K562 (cell line): ENCODE measurements around the gene TANK. TPM values are rescaled to one million over a fixed set of nuclear protein-coding genes. Genes with fewer than 3 reads are reported as not detected.

ENCODE experiments used
- ATAC-seq: fragments of 200-7000 bp; cut with Tn5 transposase; 3 replicates; pipeline ENCODE4 v1.9.1; 2020; ENCODE audit warnings: moderate library complexity
- BruUV-seq: library from RNA; stranded (reverse); fragments of 400-500 nt; replicated peaks from 2 replicates; lab custom pipeline; 2021; lab: Mats Ljungman, UMichigan
- CTCF ChIA-PET: fragments of 300-600 bp; formaldehyde crosslinking; extraction: SDS; loops from one replicate; lab custom pipeline; 2021; ENCODE audit warnings: low intra/inter-chr PET ratio; lab: Yijun Ruan, JAX
- POLR2A ChIA-PET: fragments of 300-600, 350-650 bp; sonication (Branson Sonifier 250); formaldehyde crosslinking; extraction: SDS; loops from one replicate; lab custom pipeline; 2021; ENCODE audit warnings: antibody characterized with exemption, inconsistent platforms; lab: Yijun Ruan, JAX
- DNase-seq, 4 experiments: peaks; one replicate each; pipeline versions ENCODE4 v3.0.0 to v3.0.0-alpha.2; 2011 to 2018; ENCODE audit warnings: low spot score in 3 of 4, mixed read lengths in 3 of 4; ENCODE audit errors: extremely low read depth in 1 of 4
- FAIRE-seq: peaks from 2 replicates; lab custom pipeline; 2011; peaks lifted over from hg19 to GRCh38; lab: Jason Lieb, UNC
- H2AFZ ChIP-seq: 2 replicates; pipeline ENCODE4 v1.6.0; 2011; ENCODE audit warnings: low read depth, low read length, control low read depth, inconsistent platforms
- H3K27ac ChIP-seq: fragments of 200-600 bp; 3 replicates; pipeline ENCODE4 v1.8.0; 2011; ENCODE audit warnings: low read depth, mild to moderate bottlenecking, control low read depth, inconsistent platforms, low read length, moderate library complexity, mixed read lengths; ENCODE audit errors: extremely low read depth
- H3K27me3 ChIP-seq, 2 experiments: fragments of 300-600 bp in 1 of 2; 2 replicates in 1 of 2; 3 replicates in 1 of 2; pipeline versions ENCODE4 v1.6.0 to v1.8.0; 2011; ENCODE audit warnings: inconsistent platforms in 2 of 2, low read length in 2 of 2, mild to moderate bottlenecking in 1 of 2, mixed read lengths in 1 of 2, moderate library complexity in 1 of 2; ENCODE audit not compliant: control insufficient read depth in 2 of 2, insufficient read depth in 2 of 2
- H3K36me3 ChIP-seq: fragments of 300-600 bp; 3 replicates; pipeline ENCODE4 v1.8.0; 2011; ENCODE audit warnings: mild to moderate bottlenecking, low read length, inconsistent platforms; ENCODE audit not compliant: control insufficient read depth, insufficient read depth
- H3K4me1 ChIP-seq, 2 experiments: fragments of 200-600 bp in 1 of 2; replicated peaks in 1 of 2; 2 replicates in 1 of 2; 3 replicates in 1 of 2; pipeline versions ENCODE4 v1.5.1 to v1.8.0; 2011; ENCODE audit warnings: inconsistent platforms in 2 of 2, low read length in 2 of 2, mild to moderate bottlenecking in 1 of 2, mixed read lengths in 1 of 2, moderate library complexity in 1 of 2; ENCODE audit not compliant: control insufficient read depth in 2 of 2, insufficient read depth in 2 of 2
- H3K4me2 ChIP-seq: 2 replicates; pipeline ENCODE4 v1.6.1; 2011; ENCODE audit warnings: low read length, control low read depth, inconsistent platforms, mixed read lengths; ENCODE audit not compliant: insufficient read depth
- H3K4me3 ChIP-seq: fragments of 200-600 bp; sonication (generic), shearing (Covaris generic); 2 replicates; pipeline ENCODE4 v1.5.1; 2016; ENCODE audit warnings: control low read depth, inconsistent platforms
- H3K79me2 ChIP-seq: fragments of 200-600 bp; 3 replicates; pipeline ENCODE4 v1.8.0; 2011; ENCODE audit warnings: low read length, inconsistent platforms; ENCODE audit not compliant: control insufficient read depth, insufficient read depth
- H3K9ac ChIP-seq, 2 experiments: 2 replicates each; pipeline versions ENCODE4 v1.6.0 to v1.6.1; 2011; ENCODE audit warnings: low read depth in 2 of 2, low read length in 2 of 2, control low read depth in 1 of 2, inconsistent platforms in 1 of 2, mild to moderate bottlenecking in 1 of 2, mixed read lengths in 1 of 2; ENCODE audit not compliant: insufficient read depth in 1 of 2
- H3K9me1 ChIP-seq: one replicate; pipeline ENCODE4 v1.6.0; 2011; ENCODE audit warnings: inconsistent platforms, mild to moderate bottlenecking, low read length, moderate library complexity; ENCODE audit not compliant: control insufficient read depth, insufficient read depth
- H3K9me3 ChIP-seq: replicated peaks from 2 replicates; pipeline ENCODE4 v1.5.1; 2011; ENCODE audit warnings: low read depth, low read length, inconsistent platforms; ENCODE audit not compliant: control insufficient read depth, insufficient read depth
- H4K20me1 ChIP-seq: replicated peaks from 2 replicates; pipeline ENCODE4 v1.6.1; 2011; ENCODE audit warnings: low read length, inconsistent platforms, mixed read lengths; ENCODE audit not compliant: control insufficient read depth, insufficient read depth
- BACH1 ChIP-seq: fragments of 200-800 bp; sonication (Bioruptor generic); IDR thresholded peaks from 2 replicates; pipeline ENCODE4 v1.6.1; 2016; ENCODE audit warnings: missing genetic modification characterization, missing compliant biosample characterization
- BRD9 ChIP-seq: fragments of 450-650 bp; IDR thresholded peaks from 2 replicates; pipeline ENCODE4 v1.6.1; 2018; ENCODE audit warnings: low read depth; ENCODE audit not compliant: partially characterized antibody
- CAMTA2 ChIP-seq: fragments of 250-450 bp; sonication (Bioruptor Pico); conservative IDR thresholded peaks from 2 replicates; pipeline ENCODE4 v1.5.1; 2022
- ESRRA ChIP-seq: fragments of 450-650 bp; IDR thresholded peaks from 2 replicates; pipeline ENCODE4 v1.6.1; 2014; ENCODE audit warnings: low read depth, mild to moderate bottlenecking, moderate library complexity, borderline replicate concordance
- FOXA3 ChIP-seq, 2 experiments: fragments of 450-650 bp in 1 of 2; sonication (generic) in 1 of 2; formaldehyde crosslinking; IDR thresholded peaks in 1 of 2; conservative IDR thresholded peaks in 1 of 2; 2 replicates each; pipeline versions ENCODE4 v1.4.0 to v1.8.0; 2020 to 2022; ENCODE audit warnings: mild to moderate bottlenecking in 2 of 2, missing genetic modification reagents in 1 of 2
- HNRNPL ChIP-seq: fragments of 200-400 bp; formaldehyde crosslinking; IDR thresholded peaks from 2 replicates; pipeline ENCODE4 v1.6.1; 2017; ENCODE audit warnings: low read depth, mild to moderate bottlenecking, low read length
- L3MBTL2 ChIP-seq: fragments of 450-650 bp; IDR thresholded peaks from 2 replicates; pipeline ENCODE4 v1.6.1; 2016; ENCODE audit warnings: mild to moderate bottlenecking, moderate library complexity
- MBD2 ChIP-seq: sonication (generic); IDR thresholded peaks from 2 replicates; pipeline ENCODE4 v1.6.1; 2016; ENCODE audit warnings: low read depth, borderline replicate concordance
- MEF2D ChIP-seq: conservative IDR thresholded peaks from 2 replicates; pipeline ENCODE4 v1.6.1; 2016; ENCODE audit warnings: low read depth, missing genetic modification characterization, missing compliant biosample characterization
- MYNN ChIP-seq, 2 experiments: sonication (generic); formaldehyde crosslinking in 1 of 2; IDR thresholded peaks; 2 replicates each; pipeline versions ENCODE4 v1.5.0 to v1.6.1; 2016 to 2020; ENCODE audit warnings: antibody characterized with exemption in 1 of 2, missing genetic modification reagents in 1 of 2
- NCOA2 ChIP-seq, 2 experiments: fragments of 450-650 bp; IDR thresholded peaks; 2 replicates each; pipeline ENCODE4 v1.6.1; 2018; ENCODE audit warnings: mild to moderate bottlenecking in 2 of 2, moderate library complexity in 1 of 2; ENCODE audit not compliant: partially characterized antibody in 2 of 2
- NFATC3 ChIP-seq: fragments of 450-650 bp; IDR thresholded peaks from 2 replicates; pipeline ENCODE4 v1.6.1; 2017; ENCODE audit warnings: mild to moderate bottlenecking
- PHB ChIP-seq: fragments of 250-450 bp; sonication (Bioruptor Pico); IDR thresholded peaks from 2 replicates; pipeline ENCODE4 v1.5.0; 2021
- POLR2A ChIP-seq: fragments of 450-650 bp; conservative IDR thresholded peaks from 2 replicates; pipeline ENCODE4 v1.6.1; 2016
- SIRT6 ChIP-seq: IDR thresholded peaks from one replicate; pipeline ENCODE4 v1.6.1; 2012; ENCODE audit warnings: low read depth, mild to moderate bottlenecking, control low read depth, inconsistent platforms, low read length, moderate library complexity
- TCF7 ChIP-seq: sonication (generic); IDR thresholded peaks from 2 replicates; pipeline ENCODE4 v1.6.1; 2016; ENCODE audit warnings: antibody characterized with exemption, borderline replicate concordance
- ZNF316 ChIP-seq: fragments of 450-650 bp; IDR thresholded peaks from 2 replicates; pipeline ENCODE4 v1.6.1; 2016
- WGBS: fragments of 100-300 bp; shearing (Covaris generic); methylation state at CpG from one replicate; pipeline ENCODE4 v1.1.6; 2016; ENCODE audit warnings: low coverage, mixed read lengths; ENCODE audit not compliant: insufficient coverage; ENCODE audit errors: missing lambda C conversion rate; 5-methylcytosine and 5-hydroxymethylcytosine counted together
- in situ Hi-C: fragments of 300-500 bp; cut with MboI; formaldehyde crosslinking; loops from 4 replicates; pipeline ENCODE4 v1.15.0; 2018; ENCODE audit warnings: inconsistent platforms, mixed read lengths
- intact Hi-C: fragments of 100-400 bp; cut with micrococcal nuclease; formaldehyde crosslinking; loops from 2 replicates; pipeline ENCODE4 v1.14.2; 2022
- polyA plus RNA-seq, 8 experiments: library from polyadenylated mRNA; depleted of rRNA in 4 of 8; stranded (reverse) in 5 of 8; unstranded in 3 of 8; fragments of >200 nt; fragmentation: Nextera tagmentation in 2 of 8; fragmentation: Illumina TruSeq in 1 of 8; extraction: Ambion mirVana in 2 of 8; extraction: Trizol in 1 of 8; gene quantifications; 2 replicates each; pipeline versions ENCODE4 v1.2.1 to v1.2.3, GENCODE V29; 2011 to 2014; ENCODE audit warnings: inconsistent platforms in 1 of 8, missing spikeins in 1 of 8
- total RNA-seq, 7 experiments: library from RNA; depleted of rRNA in 6 of 7; stranded (reverse); fragments of >200 nt in 6 of 7; fragmentation: Illumina TruSeq in 2 of 7; extraction: Trizol in 2 of 7; gene quantifications; 2 replicates each; pipeline versions ENCODE4 v1.2.1 to v1.2.3, GENCODE V29; 2011 to 2021; ENCODE audit warnings: low replicate concordance in 1 of 7
- TF ChIP-seq, protein P1 (sequence below): fragments of 200-800 bp; sonication (Bioruptor generic); IDR thresholded peaks from 2 replicates; pipeline ENCODE4 v1.6.1; 2017; ENCODE audit warnings: missing genetic modification characterization, missing compliant biosample characterization
- TF ChIP-seq, protein P2 (sequence below), 2 experiments: fragments of 450-650 bp in 1 of 2; IDR thresholded peaks; 2 replicates each; pipeline ENCODE4 v1.6.1; 2011 to 2017; ENCODE audit warnings: low read depth in 2 of 2, antibody characterized with exemption in 1 of 2, borderline replicate concordance in 1 of 2, low read length in 1 of 2, mild to moderate bottlenecking in 1 of 2, mixed read lengths in 1 of 2; ENCODE audit not compliant: control insufficient read depth in 1 of 2

TANK gene
- total and polyA plus RNA-seq, 9 of the 15 experiments (the other 6 are each of a cell fraction or from before 2014, with no cell fraction given): 43.0 to 91.5 (median 54.4) TPM

DNA sequence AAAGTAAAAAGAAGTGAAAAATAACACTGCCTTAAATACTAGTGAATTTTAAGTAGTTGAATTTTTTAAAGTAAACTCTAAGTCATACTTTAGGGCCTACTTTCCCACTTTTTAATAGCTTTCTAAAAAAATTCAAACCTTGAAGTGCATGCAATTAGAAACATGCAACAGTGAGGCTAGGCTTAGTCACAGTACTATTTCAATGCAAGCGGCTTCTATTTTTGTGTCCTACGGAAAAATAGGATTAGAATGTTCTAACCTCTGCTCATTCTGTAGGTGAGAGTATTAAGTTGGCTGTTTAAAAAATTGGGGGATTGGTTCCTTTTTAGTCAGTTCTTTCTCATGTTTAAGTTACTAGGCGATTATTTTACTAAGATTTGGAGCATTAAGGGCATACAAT, 108.9 kb downstream of the TANK start:
- 14% methylated on average over 3 of the region's 3 CpGs for WGBS
- TF ChIP-seq, protein P1, sequence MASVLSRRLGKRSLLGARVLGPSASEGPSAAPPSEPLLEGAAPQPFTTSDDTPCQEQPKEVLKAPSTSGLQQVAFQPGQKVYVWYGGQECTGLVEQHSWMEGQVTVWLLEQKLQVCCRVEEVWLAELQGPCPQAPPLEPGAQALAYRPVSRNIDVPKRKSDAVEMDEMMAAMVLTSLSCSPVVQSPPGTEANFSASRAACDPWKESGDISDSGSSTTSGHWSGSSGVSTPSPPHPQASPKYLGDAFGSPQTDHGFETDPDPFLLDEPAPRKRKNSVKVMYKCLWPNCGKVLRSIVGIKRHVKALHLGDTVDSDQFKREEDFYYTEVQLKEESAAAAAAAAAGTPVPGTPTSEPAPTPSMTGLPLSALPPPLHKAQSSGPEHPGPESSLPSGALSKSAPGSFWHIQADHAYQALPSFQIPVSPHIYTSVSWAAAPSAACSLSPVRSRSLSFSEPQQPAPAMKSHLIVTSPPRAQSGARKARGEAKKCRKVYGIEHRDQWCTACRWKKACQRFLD (CRISPR knock-in tag): no peak
- TF ChIP-seq NFATC3: no peak
- TF ChIP-seq MBD2: no peak
- no peak for TF ChIP-seq L3MBTL2
- TF ChIP-seq HNRNPL: no peak
- no peak for TF ChIP-seq TCF7
- TF ChIP-seq PHB (CRISPR knock-in tag): no peak
- TF ChIP-seq CAMTA2 (CRISPR knock-in tag): no peak
- no peak for TF ChIP-seq MYNN (IDR thresholded peaks at IDR 0.05)
- no peak for TF ChIP-seq MYNN (CRISPR knock-in tag; IDR thresholded peaks at IDR 0.05)
- TF ChIP-seq, protein P2, sequence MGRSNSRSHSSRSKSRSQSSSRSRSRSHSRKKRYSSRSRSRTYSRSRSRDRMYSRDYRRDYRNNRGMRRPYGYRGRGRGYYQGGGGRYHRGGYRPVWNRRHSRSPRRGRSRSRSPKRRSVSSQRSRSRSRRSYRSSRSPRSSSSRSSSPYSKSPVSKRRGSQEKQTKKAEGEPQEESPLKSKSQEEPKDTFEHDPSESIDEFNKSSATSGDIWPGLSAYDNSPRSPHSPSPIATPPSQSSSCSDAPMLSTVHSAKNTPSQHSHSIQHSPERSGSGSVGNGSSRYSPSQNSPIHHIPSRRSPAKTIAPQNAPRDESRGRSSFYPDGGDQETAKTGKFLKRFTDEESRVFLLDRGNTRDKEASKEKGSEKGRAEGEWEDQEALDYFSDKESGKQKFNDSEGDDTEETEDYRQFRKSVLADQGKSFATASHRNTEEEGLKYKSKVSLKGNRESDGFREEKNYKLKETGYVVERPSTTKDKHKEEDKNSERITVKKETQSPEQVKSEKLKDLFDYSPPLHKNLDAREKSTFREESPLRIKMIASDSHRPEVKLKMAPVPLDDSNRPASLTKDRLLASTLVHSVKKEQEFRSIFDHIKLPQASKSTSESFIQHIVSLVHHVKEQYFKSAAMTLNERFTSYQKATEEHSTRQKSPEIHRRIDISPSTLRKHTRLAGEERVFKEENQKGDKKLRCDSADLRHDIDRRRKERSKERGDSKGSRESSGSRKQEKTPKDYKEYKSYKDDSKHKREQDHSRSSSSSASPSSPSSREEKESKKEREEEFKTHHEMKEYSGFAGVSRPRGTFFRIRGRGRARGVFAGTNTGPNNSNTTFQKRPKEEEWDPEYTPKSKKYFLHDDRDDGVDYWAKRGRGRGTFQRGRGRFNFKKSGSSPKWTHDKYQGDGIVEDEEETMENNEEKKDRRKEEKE (IDR thresholded peaks at IDR 0.05; ENCODE audit: borderline replicate concordance in 1 of 2, control insufficient read depth in 1 of 2, low read depth in 2 of 2, low read length in 1 of 2): no peak
- TF ChIP-seq NCOA2 (IDR thresholded peaks at IDR 0.05; ENCODE audit: partially characterized antibody in 2 of 2): no peak
- TF ChIP-seq ZNF316: no peak
- no peak for TF ChIP-seq POLR2A
- no peak for TF ChIP-seq FOXA3 (CRISPR knock-in tag; conservative IDR thresholded peaks at IDR 0.05 in 1 of 2, IDR thresholded peaks at IDR 0.05 in 1 of 2)
- no peak for TF ChIP-seq ESRRA
- no peak for TF ChIP-seq MEF2D (tag)
- TF ChIP-seq BACH1: no peak
- TF ChIP-seq SIRT6: no peak
- no peak for TF ChIP-seq BRD9
- Histone ChIP-seq H3K4me3 (no peak overlapping the region), H3K9me1 (no peaks in the 10 kb centered on the region), H4K20me1 (no peaks in the 10 kb centered on the region), H3K4me1 (0 out of 5 replicates have a peak, but pooled peaks cover 0 to 2% of the 10 kb centered on the region in 2 experiments), H3K4me2 (no peak overlapping the region), H3K9ac (no peak overlapping the region), H3K79me2 (no peaks in the 10 kb centered on the region), H3K36me3 (no peaks in the 10 kb centered on the region), H3K27ac (no peak overlapping the region), H3K9me3 (peaks cover 4% of the 10 kb centered on the region), H2AFZ (no peak overlapping the region), H3K27me3 (no peaks in the 10 kb centered on the region)
- in situ Hi-C loops (loop anchor here (25.0 kb wide), 2 partner anchors 868 to 1043 kb away; partner anchors contain the start of gene IFIH1), intact Hi-C loops (no loop called here)
- no TSS peak for BruUV-seq
- POLR2A ChIA-PET: no interaction called here
- FAIRE-seq (no peak), ATAC-seq (no peak), DNase-seq (no peak)
- CTCF ChIA-PET: no interaction called here
